HFFc6 (cell line): ENCODE results near the gene DLX2. TPM values are rescaled to one million over a fixed set of nuclear protein-coding genes. Genes with fewer than 3 reads are reported as not detected.

ENCODE experiments used
- DNase-seq: peaks from one replicate; pipeline ENCODE4 v3.0.0-alpha.2; 2018
- H3K27ac Mint-ChIP-seq: 2 replicates; pipeline ENCODE4 v1.8.0; 2020; ENCODE audit warnings: mild to moderate bottlenecking, mixed read lengths
- H3K27me3 Mint-ChIP-seq: 2 replicates; pipeline ENCODE4 v1.8.0; 2021; ENCODE audit warnings: mild to moderate bottlenecking, moderate library complexity, mixed read lengths; ENCODE audit not compliant: insufficient read depth
- H3K36me3 Mint-ChIP-seq: 2 replicates; pipeline ENCODE4 v1.8.0; 2021; ENCODE audit warnings: low read depth, mixed read lengths
- H3K4me1 Mint-ChIP-seq: 2 replicates; pipeline ENCODE4 v1.8.0; 2020; ENCODE audit warnings: low read depth, mixed read lengths
- H3K4me3 Mint-ChIP-seq: 2 replicates; pipeline ENCODE4 v1.8.0; 2020; ENCODE audit warnings: mild to moderate bottlenecking, moderate library complexity, mixed read lengths
- H3K9me3 Mint-ChIP-seq: 2 replicates; pipeline ENCODE4 v1.8.0; 2020; ENCODE audit warnings: mild to moderate bottlenecking, mixed read lengths
- CTCF ChIP-seq: fragments of 200-600 bp; sonication (generic); IDR thresholded peaks from 2 replicates; pipeline ENCODE4 v1.5.0; 2021; ENCODE audit warnings: antibody characterized with exemption, mild to moderate bottlenecking
- total RNA-seq, 6 experiments: library from RNA; stranded (reverse); fragmentation: NEBNext Ultra II Directional; extraction: Animal tissue kit (Norgen Biotek cat#: 25700); gene quantifications; 2 replicates in 1 of 6; 3 replicates in 5 of 6; pipeline ENCODE4 v1.2.3, GENCODE V29; 2021

The DLX2 gene
- total RNA-seq, 6 experiments from 2014 or later, result 8.8 to 12.6 (median 9.5) TPM

GRCh38 chr2:172098287-172098649, 4.4 kb downstream of the DLX2 start:
- Mint-ChIP-seq H3K27ac (peak overlapping the region; percentile 83), H3K4me3 (peak overlapping the region; percentile 69)

GRCh38 chr2:172097557-172098131, 5.1 kb downstream of the DLX2 start:
- Mint-ChIP-seq H3K27me3 (peaks cover 13% of the 10 kb centered on the region; the same call in 1 of the 2 replicates), H3K9me3 (no peaks in the 10 kb centered on the region), H3K4me1 (peaks cover 65% of the 10 kb centered on the region), H3K36me3 (peaks cover 9% of the 10 kb centered on the region; the same call in 1 of the 2 replicates), H3K4me3 (peak overlapping the region; percentile 83), H3K27ac (peak overlapping the region; percentile 92)
- TF ChIP-seq CTCF, result no peak
- DNase-seq, result peak; percentile 67

More at GRCh38 chr2:172098287-172098649, 4.4 kb downstream of the DLX2 start:
- no peak for DNase-seq
- peaks cover 63% of the 10 kb centered on the region for H3K4me1 Mint-ChIP-seq
- peaks cover 9% of the 10 kb centered on the region; the same call in 1 of the 2 replicates for H3K36me3 Mint-ChIP-seq
- no peaks in the 10 kb centered on the region for H3K9me3 Mint-ChIP-seq
- no peak for TF ChIP-seq CTCF
- peaks cover 13% of the 10 kb centered on the region; the same call in 1 of the 2 replicates for H3K27me3 Mint-ChIP-seq

GRCh38 chr2:172096626-172097547, 5.8 kb downstream of the DLX2 start:
- H3K9me3 Mint-ChIP-seq, result no peaks in the 10 kb centered on the region
- H3K27ac Mint-ChIP-seq, result peak overlapping the region; percentile 92
- no peak for TF ChIP-seq CTCF
- H3K36me3 Mint-ChIP-seq, result peaks cover 9% of the 10 kb centered on the region; the same call in 1 of the 2 replicates
- DNase-seq, result peak; percentile 89
- peaks cover 72% of the 10 kb centered on the region for H3K4me1 Mint-ChIP-seq
- H3K4me3 Mint-ChIP-seq, result peak overlapping the region; percentile 83
- peaks cover 19% of the 10 kb centered on the region; the same call in 1 of the 2 replicates for H3K27me3 Mint-ChIP-seq

- peak; percentile 67 for TF ChIP-seq CTCF
- Mint-ChIP-seq H3K4me1 (peaks cover 73% of the 10 kb centered on the region), H3K27me3 (peaks cover 20% of the 10 kb centered on the region; the same call in 1 of the 2 replicates), H3K36me3 (peaks cover 5% of the 10 kb centered on the region; the same call in 1 of the 2 replicates), H3K4me3 (peak overlapping the region; percentile 83), H3K27ac (peak overlapping the region; percentile 92), H3K9me3 (no peaks in the 10 kb centered on the region)
- DNase-seq, result peak; percentile 16
Measured at GRCh38 chr2:172095905-172096625, 6.6 kb downstream of the DLX2 start.
